SJCRH30 (cell line): Measurements from ENCODE around the gene CPEB3. TPM values are rescaled to one million over a fixed set of nuclear protein-coding genes. Genes with fewer than 3 reads are reported as not detected.

Source experiments
- DNase-seq, 2 experiments: peaks; one replicate each; pipeline ENCODE4 v3.0.0-alpha.2; 2015 to 2020
- H3K27ac ChIP-seq: fragments of 250-450 bp; sonication (Bioruptor Pico); 2 replicates; pipeline ENCODE4 v1.5.1; 2020; ENCODE audit warnings: mild to moderate bottlenecking, moderate library complexity
- H3K27me3 ChIP-seq: fragments of 250-450 bp; sonication (Bioruptor Pico); 2 replicates; pipeline ENCODE4 v1.5.1; 2020; ENCODE audit warnings: mild to moderate bottlenecking, moderate library complexity
- H3K36me3 ChIP-seq: fragments of 250-450 bp; sonication (Bioruptor Pico); 2 replicates; pipeline ENCODE4 v1.5.1; 2020; ENCODE audit warnings: mild to moderate bottlenecking, moderate library complexity
- H3K4me1 ChIP-seq: fragments of 250-450 bp; sonication (Bioruptor Pico); 2 replicates; pipeline ENCODE4 v1.5.1; 2020; ENCODE audit warnings: mild to moderate bottlenecking, moderate library complexity
- H3K4me3 ChIP-seq: fragments of 250-450 bp; sonication (Bioruptor Pico); 2 replicates; pipeline ENCODE4 v1.5.1; 2020; ENCODE audit warnings: mild to moderate bottlenecking, moderate library complexity
- H3K9me3 ChIP-seq: fragments of 250-450 bp; sonication (Bioruptor Pico); replicated peaks from 2 replicates; pipeline ENCODE4 v1.5.1; 2020; ENCODE audit warnings: mild to moderate bottlenecking, moderate library complexity
- total RNA-seq: library from RNA; depleted of rRNA; stranded (reverse); fragments of >200 nt; shearing (Covaris generic); gene quantifications from 2 replicates; pipeline ENCODE4 v1.2.3, GENCODE V29; 2014

Gene CPEB3
- total RNA-seq, 1 experiment from 2014 or later, result 1.8 TPM

DNA sequence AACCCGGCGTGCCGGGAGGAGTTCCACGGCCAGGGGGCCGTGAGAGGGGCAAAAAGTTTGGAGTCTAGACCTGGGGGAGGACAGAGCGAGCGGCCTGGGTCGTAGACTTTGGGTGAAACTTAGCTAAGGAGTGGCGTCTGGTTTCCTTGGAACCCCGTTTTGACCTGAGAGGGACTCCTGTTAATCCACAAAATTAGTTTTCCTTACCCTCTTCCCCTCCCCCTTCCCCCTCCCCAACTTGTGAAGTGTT, 663 bp upstream of the CPEB3 start:
- Histone ChIP-seq H3K4me3 (peak overlapping the region; percentile 85), H3K9me3 (no peaks in the 10 kb centered on the region), H3K27me3 (no peaks in the 10 kb centered on the region), H3K27ac (peak overlapping the region; percentile 84), H3K4me1 (no peaks in the 10 kb centered on the region), H3K36me3 (peaks cover 8% of the 10 kb centered on the region)
- DNase-seq, result no peak

DNA sequence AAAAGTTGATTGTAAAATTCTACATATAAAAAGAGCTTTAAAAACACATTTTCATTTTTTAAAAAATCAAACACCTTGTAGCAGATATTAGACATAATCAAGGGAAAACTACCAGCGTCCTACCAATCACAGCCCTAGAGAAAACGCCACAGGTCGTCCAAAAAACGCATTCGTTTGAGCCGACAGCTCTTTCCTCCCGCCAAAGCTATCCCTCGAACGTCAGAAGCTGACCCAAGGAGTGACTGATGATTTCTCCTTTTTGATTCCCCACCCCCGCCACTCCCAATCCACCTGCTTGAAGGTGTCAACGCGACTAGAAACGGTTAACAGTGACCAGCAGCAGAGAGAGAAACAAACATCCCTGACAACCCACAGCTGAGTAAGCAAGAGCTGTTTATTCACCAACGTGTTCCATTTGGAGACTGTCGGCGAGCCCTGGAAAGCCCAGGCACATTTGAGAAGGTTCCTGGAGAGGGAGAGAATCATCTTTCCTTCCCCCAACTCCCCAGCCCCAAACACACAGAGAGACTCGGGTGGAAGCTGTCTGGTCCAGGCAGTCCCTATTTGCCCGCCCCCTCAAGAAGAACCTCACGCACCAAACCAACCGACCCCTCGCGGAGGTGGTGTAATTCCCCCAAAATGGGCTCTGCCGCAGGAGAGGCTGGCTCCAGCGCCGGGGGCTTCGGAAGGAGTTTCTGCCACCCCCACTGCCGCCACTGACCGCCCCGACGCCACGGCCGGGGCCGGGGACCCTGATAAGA, 622 bp downstream of the CPEB3 start:
- peak; percentile 53 to 74 for DNase-seq
- Histone ChIP-seq H3K27me3 (no peaks in the 10 kb centered on the region), H3K27ac (peak overlapping the region; percentile 84), H3K4me1 (no peaks in the 10 kb centered on the region), H3K9me3 (no peaks in the 10 kb centered on the region), H3K4me3 (peak overlapping the region; percentile 85), H3K36me3 (peaks cover 8% of the 10 kb centered on the region)

GRCh38 chr10:92284112-92284704, 6.7 kb downstream of the CPEB3 start:
- no peaks in the 10 kb centered on the region for H3K4me1 ChIP-seq
- no peak for DNase-seq
- no peaks in the 10 kb centered on the region for H3K9me3 ChIP-seq
- H3K27ac ChIP-seq, result no peak overlapping the region
- H3K36me3 ChIP-seq, result no peaks in the 10 kb centered on the region; the same call in 1 of the 2 replicates
- H3K4me3 ChIP-seq, result no peak overlapping the region
- no peaks in the 10 kb centered on the region for H3K27me3 ChIP-seq

DNA sequence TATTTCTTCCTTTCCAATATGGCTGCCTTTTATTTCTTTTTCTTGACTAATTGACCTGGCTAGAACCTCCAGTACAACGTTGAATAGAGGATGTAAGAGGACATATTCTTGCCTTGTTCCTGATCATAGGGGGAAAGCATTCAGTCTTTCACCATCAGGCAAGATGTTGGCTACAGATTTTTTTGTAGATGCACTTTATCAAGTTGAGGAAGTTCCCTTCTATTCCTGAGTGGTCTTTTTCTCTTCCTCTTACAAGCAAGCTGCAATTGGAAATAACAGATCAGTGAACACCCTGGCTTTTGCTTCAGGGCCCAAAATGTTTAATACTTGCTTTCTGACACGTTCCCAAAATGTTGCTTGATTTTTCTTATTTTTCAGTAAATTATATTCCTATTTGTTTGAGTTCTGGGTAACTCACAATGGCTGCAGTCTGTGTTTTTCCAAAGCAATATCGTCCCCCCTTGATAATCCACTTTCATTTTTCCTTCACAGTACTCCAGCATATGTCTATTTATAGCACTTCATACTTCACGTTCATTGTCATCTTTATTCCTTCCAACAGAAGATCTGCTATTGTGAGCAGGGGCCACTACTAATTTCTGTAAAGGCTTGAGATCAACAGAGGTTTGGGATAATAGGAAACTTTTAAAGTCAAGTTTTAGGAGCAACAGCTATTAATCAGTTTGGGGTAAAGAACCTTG, 11.7 kb downstream of the CPEB3 start:
- Histone ChIP-seq H3K4me3 (no peak overlapping the region), H3K36me3 (no peaks in the 10 kb centered on the region), H3K27me3 (no peaks in the 10 kb centered on the region), H3K4me1 (no peaks in the 10 kb centered on the region), H3K27ac (no peak overlapping the region), H3K9me3 (no peaks in the 10 kb centered on the region)
- no peak for DNase-seq

GRCh38 chr10:92274071-92274470, 16.8 kb downstream of the CPEB3 start:
- peak in 1 of 2 experiments; percentile 34 for DNase-seq
- Histone ChIP-seq H3K4me3 (no peak overlapping the region), H3K36me3 (no peaks in the 10 kb centered on the region), H3K27me3 (no peaks in the 10 kb centered on the region), H3K9me3 (no peaks in the 10 kb centered on the region), H3K4me1 (no peaks in the 10 kb centered on the region), H3K27ac (no peak overlapping the region)

- no peaks in the 10 kb centered on the region for H3K4me1 ChIP-seq
- H3K27ac ChIP-seq, result no peak overlapping the region
- H3K27me3 ChIP-seq, result no peaks in the 10 kb centered on the region
- H3K9me3 ChIP-seq, result no peaks in the 10 kb centered on the region
- H3K36me3 ChIP-seq, result no peaks in the 10 kb centered on the region
- DNase-seq, result no peak
- no peak overlapping the region for H3K4me3 ChIP-seq
Measured at GRCh38 chr10:92268748-92269147, 22.1 kb downstream of the CPEB3 start.

DNA sequence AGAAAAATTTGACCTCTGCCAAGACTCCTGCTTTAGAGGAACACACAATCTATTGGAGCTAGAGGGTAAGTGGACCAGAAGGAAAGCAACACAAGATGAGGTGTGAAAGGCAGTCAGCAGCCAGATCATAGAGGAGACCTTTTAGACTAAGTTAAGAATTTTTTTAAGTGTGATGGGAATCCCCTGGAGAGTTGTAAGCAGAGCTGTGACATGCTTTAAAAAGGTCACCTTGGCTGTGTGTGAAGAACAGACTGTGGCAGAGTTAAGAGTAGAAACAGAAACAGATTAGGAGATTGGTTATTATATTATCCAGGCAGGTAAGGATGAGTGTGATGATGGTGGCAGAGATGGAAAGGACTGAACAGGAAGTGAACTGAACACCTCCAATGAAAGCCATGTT, 23.5 kb downstream of the CPEB3 start:
- Histone ChIP-seq H3K27ac (no peak overlapping the region), H3K4me1 (no peaks in the 10 kb centered on the region), H3K36me3 (no peaks in the 10 kb centered on the region), H3K4me3 (no peak overlapping the region), H3K27me3 (no peaks in the 10 kb centered on the region), H3K9me3 (no peaks in the 10 kb centered on the region)
- DNase-seq, result no peak

DNA sequence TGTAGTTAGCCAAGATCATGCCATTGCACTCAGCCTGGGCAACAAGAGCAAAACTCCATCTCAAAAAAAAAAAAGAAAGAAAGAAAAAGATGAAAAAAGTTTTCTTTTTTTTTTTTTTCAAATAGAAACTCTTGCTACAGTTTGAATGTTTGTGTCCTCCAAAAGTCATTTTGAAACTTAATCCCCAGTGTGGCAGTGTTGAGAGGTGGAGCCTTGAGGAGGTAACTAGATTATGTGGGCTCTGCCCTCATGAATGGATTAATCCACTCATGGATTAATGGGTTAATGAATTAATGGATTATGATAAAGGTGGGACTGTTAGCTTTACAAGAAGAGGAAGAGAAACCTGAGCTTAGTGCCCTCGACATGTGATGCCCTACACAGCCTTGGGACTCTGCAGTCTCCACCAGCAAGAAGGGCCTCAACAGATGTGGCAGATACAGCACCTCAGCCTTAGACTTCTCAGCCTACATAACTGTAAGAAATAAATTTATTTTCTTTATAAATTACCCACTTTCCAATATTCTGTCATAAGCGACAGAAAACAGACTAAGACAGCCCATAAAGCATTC, 25.1 kb downstream of the CPEB3 start:
- no peak overlapping the region for H3K27ac ChIP-seq

GRCh38 chr10:92264249-92264648, 26.6 kb downstream of the CPEB3 start:
- H3K36me3 ChIP-seq, result no peaks in the 10 kb centered on the region
- no peaks in the 10 kb centered on the region for H3K9me3 ChIP-seq
- no peaks in the 10 kb centered on the region for H3K27me3 ChIP-seq
- no peak for DNase-seq
- H3K27ac ChIP-seq, result no peak overlapping the region
- no peaks in the 10 kb centered on the region for H3K4me1 ChIP-seq
- H3K4me3 ChIP-seq, result no peak overlapping the region

More for the DNA sequence above, 25.1 kb downstream of the CPEB3 start:
- H3K9me3 ChIP-seq, result no peaks in the 10 kb centered on the region
- no peaks in the 10 kb centered on the region for H3K36me3 ChIP-seq
- no peak for DNase-seq
- H3K27me3 ChIP-seq, result no peaks in the 10 kb centered on the region
- no peaks in the 10 kb centered on the region for H3K4me1 ChIP-seq
- no peak overlapping the region for H3K4me3 ChIP-seq

DNA sequence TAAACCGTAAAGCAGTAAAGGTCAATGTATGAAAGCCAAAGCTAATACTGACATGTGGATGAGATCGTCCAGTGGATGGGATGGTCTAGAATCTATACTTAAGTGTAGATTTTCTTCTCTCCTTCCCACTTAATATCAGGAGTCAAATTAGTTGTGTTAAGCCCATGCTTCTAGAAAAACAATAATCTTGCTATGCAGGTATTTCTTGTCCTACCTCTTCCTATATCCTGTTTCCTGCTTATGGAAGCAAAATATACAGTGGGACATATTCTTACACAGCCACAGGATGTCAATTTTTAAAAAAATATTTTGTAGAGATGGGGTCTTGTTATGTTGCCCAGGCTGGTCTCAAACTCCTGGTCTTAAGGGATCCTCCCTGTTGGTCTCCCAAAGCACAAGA, 27.5 kb downstream of the CPEB3 start:
- H3K27ac ChIP-seq, result no peak overlapping the region
- H3K9me3 ChIP-seq, result no peaks in the 10 kb centered on the region
- no peaks in the 10 kb centered on the region for H3K36me3 ChIP-seq
- no peaks in the 10 kb centered on the region for H3K27me3 ChIP-seq
- H3K4me1 ChIP-seq, result no peaks in the 10 kb centered on the region
- no peak for DNase-seq
- no peak overlapping the region for H3K4me3 ChIP-seq

DNA sequence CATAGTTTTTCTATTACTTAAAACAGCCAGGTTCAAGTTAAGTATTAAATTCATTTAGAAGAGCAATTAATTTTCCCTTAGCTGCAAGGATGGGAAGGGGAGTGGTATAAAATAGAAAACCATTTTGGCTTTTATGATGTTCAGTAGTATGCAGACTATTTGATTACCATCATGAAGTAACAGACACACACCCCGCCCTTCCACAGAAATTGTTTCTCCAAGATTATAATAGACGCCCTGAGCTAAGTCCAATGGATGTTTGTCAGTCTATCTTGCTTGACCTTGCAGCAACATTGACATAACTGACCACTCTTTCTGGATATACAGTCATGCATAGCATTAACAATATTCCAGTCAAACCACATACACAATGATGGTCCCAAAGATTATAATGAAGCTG, 42.3 kb downstream of the CPEB3 start:
- H3K36me3 ChIP-seq, result no peaks in the 10 kb centered on the region
- DNase-seq, result no peak
- no peaks in the 10 kb centered on the region for H3K4me1 ChIP-seq
- no peak overlapping the region for H3K27ac ChIP-seq
- H3K4me3 ChIP-seq, result no peak overlapping the region
- H3K9me3 ChIP-seq, result no peaks in the 10 kb centered on the region
- H3K27me3 ChIP-seq, result no peaks in the 10 kb centered on the region

GRCh38 chr10:92244796-92245195, 46.1 kb downstream of the CPEB3 start:
- H3K27ac ChIP-seq, result no peak overlapping the region
- H3K27me3 ChIP-seq, result no peaks in the 10 kb centered on the region
- no peaks in the 10 kb centered on the region for H3K4me1 ChIP-seq
- no peak for DNase-seq
- H3K4me3 ChIP-seq, result no peak overlapping the region
- no peaks in the 10 kb centered on the region for H3K36me3 ChIP-seq
- no peaks in the 10 kb centered on the region for H3K9me3 ChIP-seq

DNA sequence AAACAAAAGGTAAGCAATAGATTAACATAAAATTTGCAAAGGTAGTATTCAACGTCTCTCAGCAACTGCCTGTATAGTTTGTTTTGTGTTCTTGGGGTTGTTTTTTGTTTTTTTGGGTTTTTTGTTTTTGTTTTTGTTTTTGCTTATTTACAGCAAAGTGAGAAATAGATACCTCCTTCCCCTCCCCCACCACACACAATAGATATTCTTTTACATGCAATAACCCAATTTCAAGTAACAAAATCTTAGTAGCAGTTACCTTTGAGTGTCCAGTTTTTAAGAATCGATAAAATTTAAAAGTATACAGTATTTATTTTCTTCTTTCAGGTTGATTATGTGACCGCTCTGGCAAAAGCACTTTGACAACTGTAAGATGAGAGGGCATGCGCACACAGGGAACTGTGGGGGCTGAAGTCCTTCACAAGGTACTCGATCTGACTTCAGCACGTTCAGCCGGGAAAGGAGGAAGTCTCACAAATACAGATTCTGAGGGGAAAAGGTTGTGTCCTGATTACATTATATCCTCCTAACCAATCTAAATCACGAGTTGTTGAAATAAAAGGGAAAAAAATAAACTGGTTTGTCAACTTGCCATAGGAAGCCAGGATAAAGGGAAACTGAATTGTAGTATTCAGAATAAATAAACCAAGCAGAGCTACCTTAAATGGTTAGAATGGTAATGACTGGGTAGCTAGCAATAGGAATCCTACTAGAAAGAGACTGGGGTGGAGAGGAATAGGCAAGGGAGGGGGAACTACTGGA, 47.8 kb downstream of the CPEB3 start:
- Histone ChIP-seq H3K4me1 (no peaks in the 10 kb centered on the region), H3K4me3 (peak overlapping the region; percentile 33), H3K27ac (no peak overlapping the region), H3K36me3 (no peaks in the 10 kb centered on the region), H3K9me3 (no peaks in the 10 kb centered on the region), H3K27me3 (no peaks in the 10 kb centered on the region)
- DNase-seq, result peak; percentile 56 to 67

GRCh38 chr10:92242380-92242779, 48.5 kb downstream of the CPEB3 start:
- no peaks in the 10 kb centered on the region for H3K36me3 ChIP-seq
- DNase-seq, result no peak
- no peaks in the 10 kb centered on the region for H3K4me1 ChIP-seq
- no peak overlapping the region for H3K27ac ChIP-seq
- no peaks in the 10 kb centered on the region for H3K27me3 ChIP-seq
- no peaks in the 10 kb centered on the region for H3K9me3 ChIP-seq
- no peak overlapping the region for H3K4me3 ChIP-seq

- peak overlapping the region; percentile 69 for H3K4me3 ChIP-seq
- no peaks in the 10 kb centered on the region for H3K36me3 ChIP-seq
- peak overlapping the region; percentile 75; the same call in 1 of the 2 replicates for H3K27ac ChIP-seq
- H3K4me1 ChIP-seq, result no peaks in the 10 kb centered on the region
- DNase-seq, result no peak
- H3K27me3 ChIP-seq, result no peaks in the 10 kb centered on the region
- H3K9me3 ChIP-seq, result no peaks in the 10 kb centered on the region
Measured at GRCh38 chr10:92241501-92241900, 49.4 kb downstream of the CPEB3 start.
